ENCODE measurements around the gene HCRTR1. TPM values are rescaled to one million over a fixed set of nuclear protein-coding genes. Genes with fewer than 3 reads are reported as not detected.

Gene HCRTR1
- total RNA-seq, 1 experiment from 2014 or later = not detected

DNA sequence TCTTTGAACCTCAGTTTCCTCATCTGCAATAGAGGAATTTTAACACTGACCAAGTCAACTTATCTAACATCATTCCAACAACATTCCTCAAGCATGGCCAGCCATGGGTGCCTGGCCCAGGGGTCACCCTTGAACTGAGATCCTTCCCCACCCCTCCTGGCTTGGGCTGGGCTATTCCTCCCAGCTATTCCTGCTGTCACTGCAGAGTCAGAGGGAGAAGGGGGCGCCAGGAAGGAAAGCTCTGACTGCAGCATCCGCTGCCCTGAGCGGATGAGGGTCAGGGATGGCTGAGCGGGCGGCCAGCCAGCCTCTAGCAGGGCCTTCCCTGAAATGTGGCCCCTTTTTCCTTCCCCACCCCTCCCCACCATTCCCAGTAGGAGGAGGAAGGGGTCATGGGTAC, 38.1 kb upstream of the HCRTR1 start:
- Histone ChIP-seq H3K4me2 (ENCODE audit: low read depth, low read length, poor library complexity, severe bottlenecking) (no peak overlapping the region), H3K4me3 (ENCODE audit: low read length) (no peak overlapping the region), H3K9me2 (replicated peaks; ENCODE audit: insufficient read depth, low read length) (no peaks in the 10 kb centered on the region), H3K27ac (ENCODE audit: low read length) (no peak overlapping the region), H3K4me1 (ENCODE audit: low read length) (no peaks in the 10 kb centered on the region), H3K79me2 (ENCODE audit: low read length) (no peaks in the 10 kb centered on the region), H3K27me3 (ENCODE audit: low read length) (no peaks in the 10 kb centered on the region), H3K9me3 (ENCODE audit: low read length) (no peaks in the 10 kb centered on the region), H3K9ac (ENCODE audit: low read length) (no peak overlapping the region), H3K36me3 (ENCODE audit: insufficient read depth, low read length) (no peaks in the 10 kb centered on the region), H4K20me1 (ENCODE audit: insufficient read depth, low read depth, low read length) (no peaks in the 10 kb centered on the region), H2AFZ (ENCODE audit: low read length) (no peak overlapping the region)
- DNase-seq = no peak

DNA sequence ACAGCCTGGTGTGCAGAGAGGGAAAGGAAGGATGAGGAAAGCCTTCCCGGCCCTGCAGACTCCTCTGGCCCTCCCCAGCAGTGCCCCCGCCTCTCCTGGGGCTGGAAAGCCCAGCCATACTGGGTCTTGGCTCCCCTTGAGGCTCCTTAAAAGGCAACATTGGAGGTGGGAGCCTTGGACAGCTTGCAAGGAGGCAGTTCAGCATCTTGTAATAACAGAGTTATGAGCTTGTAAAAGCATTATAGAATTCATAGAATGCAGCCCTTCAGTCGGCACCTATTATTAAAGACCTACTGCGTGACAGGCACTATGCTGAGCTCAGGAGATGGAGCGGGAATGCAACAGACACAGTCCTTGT, 37.0 kb upstream of the HCRTR1 start:
- Histone ChIP-seq H3K9me2 (replicated peaks; ENCODE audit: insufficient read depth, low read length) (no peaks in the 10 kb centered on the region), H3K79me2 (ENCODE audit: low read length) (no peaks in the 10 kb centered on the region), H3K4me3 (ENCODE audit: low read length) (no peak overlapping the region), H2AFZ (ENCODE audit: low read length) (no peak overlapping the region), H3K4me1 (ENCODE audit: low read length) (no peaks in the 10 kb centered on the region), H3K9ac (ENCODE audit: low read length) (no peak overlapping the region), H3K27me3 (ENCODE audit: low read length) (no peaks in the 10 kb centered on the region), H3K27ac (ENCODE audit: low read length) (no peak overlapping the region), H4K20me1 (ENCODE audit: insufficient read depth, low read depth, low read length) (no peaks in the 10 kb centered on the region), H3K9me3 (ENCODE audit: low read length) (no peaks in the 10 kb centered on the region), H3K36me3 (ENCODE audit: insufficient read depth, low read length) (no peaks in the 10 kb centered on the region), H3K4me2 (ENCODE audit: low read depth, low read length, poor library complexity, severe bottlenecking) (no peak overlapping the region)
- DNase-seq = no peak

DNA sequence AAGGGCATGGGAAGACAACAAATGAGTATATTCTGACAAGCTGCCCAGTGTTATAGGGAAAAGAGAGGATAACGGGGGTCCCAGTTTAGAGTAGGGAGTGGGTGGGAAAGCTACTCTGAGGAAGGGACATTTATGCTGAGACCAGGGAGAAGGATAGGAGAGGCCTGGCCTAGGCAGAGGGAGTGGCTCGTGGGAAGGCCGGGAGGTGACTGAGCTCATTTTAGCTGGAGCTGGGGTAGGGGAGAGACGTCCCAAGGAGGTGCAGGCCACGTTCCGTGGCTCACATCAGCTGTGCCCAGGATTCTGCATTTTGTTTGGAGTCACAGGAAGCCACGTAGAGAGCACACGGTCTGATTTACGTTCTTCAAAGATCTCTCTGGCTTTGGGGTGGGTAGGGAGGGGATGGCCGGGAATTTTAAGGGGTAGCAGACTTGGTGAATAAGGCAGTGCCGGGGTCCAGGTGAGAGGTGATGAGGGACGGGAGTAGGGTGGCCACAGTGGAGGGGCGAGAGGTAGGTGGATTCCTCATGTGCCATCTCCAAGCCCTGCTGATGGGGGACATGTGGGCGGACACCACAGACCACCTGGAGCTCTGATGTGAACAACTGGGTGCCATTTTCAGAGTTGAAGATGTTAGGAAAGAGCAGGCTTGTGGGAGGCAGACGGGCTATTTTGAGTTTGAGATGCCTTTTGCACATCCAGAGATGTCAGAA, 36.4 kb upstream of the HCRTR1 start:
- Histone ChIP-seq H3K4me2 (ENCODE audit: low read depth, low read length, poor library complexity, severe bottlenecking) (no peak overlapping the region), H3K4me3 (ENCODE audit: low read length) (no peak overlapping the region), H3K4me1 (ENCODE audit: low read length) (no peaks in the 10 kb centered on the region), H2AFZ (ENCODE audit: low read length) (no peak overlapping the region), H3K27ac (ENCODE audit: low read length) (no peak overlapping the region), H3K27me3 (ENCODE audit: low read length) (no peaks in the 10 kb centered on the region), H3K36me3 (ENCODE audit: insufficient read depth, low read length) (no peaks in the 10 kb centered on the region), H3K9me2 (replicated peaks; ENCODE audit: insufficient read depth, low read length) (no peaks in the 10 kb centered on the region), H3K9me3 (ENCODE audit: low read length) (no peaks in the 10 kb centered on the region), H4K20me1 (ENCODE audit: insufficient read depth, low read depth, low read length) (no peaks in the 10 kb centered on the region), H3K79me2 (ENCODE audit: low read length) (no peaks in the 10 kb centered on the region), H3K9ac (ENCODE audit: low read length) (no peak overlapping the region)
- DNase-seq = no peak

DNA sequence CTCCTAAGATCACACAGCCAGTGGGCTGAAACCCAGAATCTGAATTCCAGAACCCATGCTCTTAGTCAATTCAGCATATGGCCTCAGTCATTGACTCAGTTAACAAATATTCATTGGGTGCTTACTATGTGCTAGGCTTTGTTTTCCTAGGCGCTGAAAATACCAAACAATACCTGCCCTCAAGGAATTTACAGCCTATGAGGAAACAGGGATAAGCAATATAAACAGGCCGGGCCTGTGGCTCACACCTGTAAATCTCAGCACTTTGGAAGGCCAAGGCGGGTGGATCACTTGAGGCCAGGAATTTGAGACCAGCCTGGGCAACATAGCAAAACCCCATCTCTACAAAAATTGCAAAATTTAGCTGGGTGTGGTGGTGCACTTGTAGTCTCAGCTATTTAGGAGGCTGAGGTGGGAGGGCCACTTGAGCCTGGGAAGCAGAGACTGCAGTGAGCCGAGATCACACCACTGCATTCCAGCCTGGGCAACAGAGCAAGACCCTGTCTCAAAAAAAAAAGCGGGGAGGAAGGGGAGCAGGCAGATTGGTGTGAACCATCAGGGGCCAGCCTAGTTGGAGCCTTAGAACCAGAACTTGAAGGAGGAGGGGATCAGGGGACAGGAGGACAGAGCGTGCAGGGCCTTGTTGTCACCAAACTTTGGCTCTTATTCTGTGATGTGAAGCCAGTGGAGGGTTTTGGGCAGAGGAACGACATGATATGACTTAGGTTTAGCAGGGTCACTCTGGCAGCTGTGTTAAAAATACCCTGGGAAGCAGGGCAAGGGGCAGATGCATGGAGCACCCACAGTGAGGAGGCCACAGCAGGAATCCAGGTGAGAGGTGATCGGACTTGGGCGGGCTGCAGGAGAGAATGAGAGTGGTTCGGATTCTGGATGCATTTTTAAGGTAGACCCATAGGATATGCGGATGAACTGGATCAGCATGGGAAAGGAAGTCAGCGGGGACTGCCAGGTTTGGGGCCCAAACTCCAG, 35.4 kb upstream of the HCRTR1 start:
- Histone ChIP-seq H3K9me3 (ENCODE audit: low read length) (no peaks in the 10 kb centered on the region), H2AFZ (ENCODE audit: low read length) (no peak overlapping the region), H3K4me2 (ENCODE audit: low read depth, low read length, poor library complexity, severe bottlenecking) (no peak overlapping the region), H3K79me2 (ENCODE audit: low read length) (no peaks in the 10 kb centered on the region), H3K27me3 (ENCODE audit: low read length) (no peaks in the 10 kb centered on the region), H3K27ac (ENCODE audit: low read length) (no peak overlapping the region), H3K9me2 (replicated peaks; ENCODE audit: insufficient read depth, low read length) (no peaks in the 10 kb centered on the region), H3K36me3 (ENCODE audit: insufficient read depth, low read length) (no peaks in the 10 kb centered on the region), H4K20me1 (ENCODE audit: insufficient read depth, low read depth, low read length) (no peaks in the 10 kb centered on the region), H3K4me3 (ENCODE audit: low read length) (no peak overlapping the region), H3K9ac (ENCODE audit: low read length) (no peak overlapping the region), H3K4me1 (ENCODE audit: low read length) (no peaks in the 10 kb centered on the region)
- DNase-seq = no peak

DNA sequence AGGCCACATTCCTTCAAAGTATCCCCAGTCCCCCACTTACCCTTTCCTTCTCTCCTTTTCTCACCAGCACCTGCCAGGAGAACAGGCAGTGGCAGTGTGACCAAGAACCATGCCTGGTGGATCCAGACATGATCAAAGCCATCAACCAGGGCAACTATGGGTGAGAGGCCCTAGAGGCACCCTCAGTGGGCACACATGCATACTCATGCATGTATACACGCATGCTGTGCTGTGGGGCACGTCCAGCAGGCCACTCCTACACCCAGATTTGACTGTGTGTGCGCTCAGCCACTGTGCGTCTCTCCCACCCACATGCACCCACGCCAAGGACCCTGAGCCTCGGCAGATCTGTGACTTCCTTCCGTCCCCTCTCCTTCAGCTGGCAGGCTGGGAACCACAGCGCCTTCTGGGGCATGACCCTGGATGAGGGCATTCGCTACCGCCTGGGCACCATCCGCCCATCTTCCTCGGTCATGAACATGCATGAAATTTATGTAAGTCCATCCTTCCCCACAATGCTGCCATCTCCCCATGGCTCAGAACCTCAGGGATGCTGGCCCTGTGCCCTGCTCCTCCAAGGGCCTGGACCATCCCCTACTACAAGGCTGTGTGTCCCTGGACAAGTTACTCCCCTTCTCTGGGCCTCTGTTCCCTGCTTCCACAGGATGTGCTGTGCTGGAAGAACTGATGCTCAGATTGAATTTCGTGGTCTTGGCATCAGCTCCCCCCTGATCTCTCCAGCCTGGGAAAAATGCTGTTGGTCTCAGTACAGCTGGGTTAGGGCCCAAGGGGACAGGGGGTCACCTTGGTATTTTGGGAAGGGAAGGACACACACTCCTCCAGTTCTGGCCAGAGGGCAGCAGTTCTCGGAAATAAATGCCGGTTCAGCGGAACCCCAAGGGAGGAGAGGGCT, 34.2 kb upstream of the HCRTR1 start:
- Histone ChIP-seq H3K4me1 (ENCODE audit: low read length) (no peaks in the 10 kb centered on the region), H3K9me3 (ENCODE audit: low read length) (no peaks in the 10 kb centered on the region), H3K4me3 (ENCODE audit: low read length) (no peak overlapping the region), H3K9ac (ENCODE audit: low read length) (no peak overlapping the region), H3K27me3 (ENCODE audit: low read length) (no peaks in the 10 kb centered on the region), H3K27ac (ENCODE audit: low read length) (no peak overlapping the region), H3K79me2 (ENCODE audit: low read length) (no peaks in the 10 kb centered on the region), H4K20me1 (ENCODE audit: insufficient read depth, low read depth, low read length) (no peaks in the 10 kb centered on the region), H3K36me3 (ENCODE audit: insufficient read depth, low read length) (no peaks in the 10 kb centered on the region), H2AFZ (ENCODE audit: low read length) (no peak overlapping the region), H3K4me2 (ENCODE audit: low read depth, low read length, poor library complexity, severe bottlenecking) (no peak overlapping the region), H3K9me2 (replicated peaks; ENCODE audit: insufficient read depth, low read length) (no peaks in the 10 kb centered on the region)
- no peak for DNase-seq

DNA sequence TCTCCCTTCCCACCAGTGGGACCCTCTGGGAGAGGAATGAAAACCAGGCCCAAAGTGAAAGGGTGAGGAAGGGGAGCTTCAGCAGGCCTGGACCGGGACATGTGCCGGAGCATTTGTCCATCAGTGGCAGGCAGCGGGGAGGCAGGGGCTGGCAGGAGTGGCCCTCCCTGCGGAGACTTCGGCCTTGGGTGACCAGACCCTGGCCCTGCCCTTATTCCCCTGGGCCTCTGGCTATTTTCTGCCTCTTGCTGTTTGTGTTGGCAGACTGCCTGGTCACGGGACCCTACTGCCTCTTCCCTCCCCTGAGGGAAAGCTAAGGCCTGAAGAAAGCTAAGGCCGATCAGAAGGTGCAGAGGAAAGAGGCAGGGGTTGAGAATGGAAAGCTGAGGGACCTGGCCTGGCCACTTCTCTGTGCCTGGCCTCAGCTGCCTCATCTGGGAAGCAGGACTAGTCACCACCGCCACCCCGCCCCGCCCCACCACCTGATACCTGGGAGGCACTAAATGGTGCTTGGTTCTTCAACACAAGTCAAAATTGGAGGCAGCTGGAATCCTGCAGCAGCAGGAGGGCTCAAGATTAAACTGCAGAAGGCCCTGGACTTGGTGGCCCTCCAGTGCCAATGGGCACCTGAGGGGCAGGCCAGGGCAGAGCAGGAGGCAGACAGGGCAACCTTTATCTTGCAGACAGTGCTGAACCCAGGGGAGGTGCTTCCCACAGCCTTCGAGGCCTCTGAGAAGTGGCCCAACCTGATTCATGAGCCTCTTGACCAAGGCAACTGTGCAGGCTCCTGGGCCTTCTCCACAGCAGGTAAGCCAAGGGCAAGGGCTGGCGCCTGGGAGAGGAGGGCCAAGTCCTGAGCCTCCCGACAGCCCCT, 33.3 kb upstream of the HCRTR1 start:
- Histone ChIP-seq H3K79me2 (ENCODE audit: low read length) (no peaks in the 10 kb centered on the region), H3K4me2 (ENCODE audit: low read depth, low read length, poor library complexity, severe bottlenecking) (no peak overlapping the region), H3K4me3 (ENCODE audit: low read length) (no peak overlapping the region), H3K9me2 (replicated peaks; ENCODE audit: insufficient read depth, low read length) (no peaks in the 10 kb centered on the region), H3K27ac (ENCODE audit: low read length) (no peak overlapping the region), H3K9me3 (ENCODE audit: low read length) (no peaks in the 10 kb centered on the region), H3K9ac (ENCODE audit: low read length) (no peak overlapping the region), H4K20me1 (ENCODE audit: insufficient read depth, low read depth, low read length) (no peaks in the 10 kb centered on the region), H3K27me3 (ENCODE audit: low read length) (no peaks in the 10 kb centered on the region), H3K4me1 (ENCODE audit: low read length) (no peaks in the 10 kb centered on the region), H3K36me3 (ENCODE audit: insufficient read depth, low read length) (no peaks in the 10 kb centered on the region), H2AFZ (ENCODE audit: low read length) (no peak overlapping the region)
- no peak for DNase-seq

DNA sequence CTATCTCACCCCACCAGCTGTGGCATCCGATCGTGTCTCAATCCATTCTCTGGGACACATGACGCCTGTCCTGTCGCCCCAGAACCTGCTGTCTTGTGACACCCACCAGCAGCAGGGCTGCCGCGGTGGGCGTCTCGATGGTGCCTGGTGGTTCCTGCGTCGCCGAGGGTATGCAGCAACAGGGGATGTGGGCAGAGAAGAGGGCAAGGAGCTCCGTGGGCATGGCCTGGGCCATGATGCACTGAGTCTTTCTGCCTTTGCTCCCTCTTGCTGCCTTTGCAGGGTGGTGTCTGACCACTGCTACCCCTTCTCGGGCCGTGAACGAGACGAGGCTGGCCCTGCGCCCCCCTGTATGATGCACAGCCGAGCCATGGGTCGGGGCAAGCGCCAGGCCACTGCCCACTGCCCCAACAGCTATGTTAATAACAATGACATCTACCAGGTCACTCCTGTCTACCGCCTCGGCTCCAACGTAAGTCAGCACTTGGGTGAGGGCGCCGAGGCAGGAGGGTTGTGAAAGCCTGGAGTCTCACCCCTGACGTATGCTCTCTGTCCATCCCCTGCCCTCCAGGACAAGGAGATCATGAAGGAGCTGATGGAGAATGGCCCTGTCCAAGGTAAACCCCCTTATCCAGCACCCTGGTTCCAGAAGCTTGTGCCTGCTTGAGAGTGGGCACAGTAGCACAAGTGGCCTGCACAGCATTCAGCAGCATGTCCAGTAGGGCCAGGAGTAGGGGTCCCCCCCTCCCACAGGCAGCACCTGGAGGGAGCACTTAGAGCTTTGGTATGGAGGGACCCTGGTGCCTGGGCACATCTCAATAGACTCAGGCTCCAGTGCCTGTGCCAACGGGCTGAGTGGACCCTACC, 32.4 kb upstream of the HCRTR1 start:
- Histone ChIP-seq H3K27ac (ENCODE audit: low read length) (no peak overlapping the region), H3K79me2 (ENCODE audit: low read length) (no peaks in the 10 kb centered on the region), H4K20me1 (ENCODE audit: insufficient read depth, low read depth, low read length) (no peaks in the 10 kb centered on the region), H2AFZ (ENCODE audit: low read length) (no peak overlapping the region), H3K4me2 (ENCODE audit: low read depth, low read length, poor library complexity, severe bottlenecking) (no peak overlapping the region), H3K4me1 (ENCODE audit: low read length) (no peaks in the 10 kb centered on the region), H3K9me3 (ENCODE audit: low read length) (no peaks in the 10 kb centered on the region), H3K27me3 (ENCODE audit: low read length) (no peaks in the 10 kb centered on the region), H3K9ac (ENCODE audit: low read length) (no peak overlapping the region), H3K4me3 (ENCODE audit: low read length) (no peak overlapping the region), H3K36me3 (ENCODE audit: insufficient read depth, low read length) (no peaks in the 10 kb centered on the region), H3K9me2 (replicated peaks; ENCODE audit: insufficient read depth, low read length) (no peaks in the 10 kb centered on the region)
- no peak for DNase-seq

All from Karpas-422 (cell line).